Astrocyte of the spinal cord (primary cell): Measurements from ENCODE around the gene TFF2.

ENCODE experiments used
- DNase-seq: peaks from one replicate; pipeline ENCODE4 v3.0.0; 2011; ENCODE audit warnings: low read depth, low spot score
- H3K4me3 ChIP-seq: 2 replicates; pipeline ENCODE4 v1.5.1; 2011; ENCODE audit warnings: low read depth, mild to moderate bottlenecking, low read length, moderate library complexity
- CTCF ChIP-seq: IDR thresholded peaks from 2 replicates; pipeline ENCODE4 v1.5.1; 2012; ENCODE audit warnings: low read depth, mild to moderate bottlenecking, low read length, inconsistent platforms
- in situ Hi-C: cut with HindIII; loops from 2 replicates; pipeline ENCODE4 v1.10.0; 2017; ENCODE audit warnings: low sequenced_read_pairs

The TFF2 gene

DNA sequence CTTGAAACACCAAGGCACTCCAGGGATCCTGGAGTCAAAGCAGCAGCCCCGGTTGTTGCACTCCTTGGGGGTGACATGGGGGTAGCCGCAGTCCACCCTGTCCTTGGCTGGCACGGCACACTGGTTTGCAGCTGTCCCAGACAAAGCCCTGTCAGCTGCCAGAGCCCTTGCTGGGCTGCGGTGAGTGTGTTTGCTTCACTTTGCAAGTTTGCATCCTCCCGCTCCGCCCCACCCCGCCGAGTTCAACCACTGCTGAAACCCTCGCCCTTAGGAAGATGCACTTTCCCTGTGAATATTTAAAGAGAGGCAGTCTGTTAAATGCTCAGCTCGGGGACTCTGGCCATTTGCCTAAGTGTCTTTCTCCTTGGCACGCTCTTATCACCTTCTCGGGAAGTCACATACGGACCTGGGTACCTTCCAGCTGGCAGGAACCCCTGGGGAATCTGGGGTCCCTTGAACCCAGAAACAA is 37.3 kb downstream of the TFF2 start:
- in situ Hi-C loops: no loop called here
- peak; percentile 42 for DNase-seq
- no peak for TF ChIP-seq CTCF
- H3K4me3 ChIP-seq: no peak overlapping the region

DNA sequence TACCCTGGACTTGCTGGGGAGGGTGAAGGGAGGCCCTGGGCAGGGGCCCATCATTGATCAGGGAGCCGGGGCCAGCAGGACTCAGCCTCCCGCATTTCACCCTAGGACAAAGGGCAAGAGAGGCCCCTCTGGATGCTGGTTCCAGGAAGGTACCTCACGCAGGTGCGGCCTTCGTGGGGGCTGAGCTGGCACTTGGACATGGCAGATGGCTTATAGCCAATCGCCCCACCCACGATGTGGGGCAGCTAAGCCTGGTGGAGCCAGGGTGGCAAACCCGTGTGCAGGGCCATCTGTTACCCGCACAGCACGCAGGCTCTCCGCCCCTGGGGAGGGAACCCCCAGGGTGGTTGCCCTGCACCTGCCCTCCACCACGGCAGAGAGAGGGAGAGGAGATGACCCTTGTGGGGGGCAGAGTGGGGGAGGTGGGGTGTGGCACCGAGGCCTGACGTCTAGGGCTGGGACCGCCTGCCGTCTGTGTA is 38.1 kb downstream of the TFF2 start:
- no peak for DNase-seq
- TF ChIP-seq CTCF: no peak
- H3K4me3 ChIP-seq: no peak overlapping the region
- in situ Hi-C loops: no loop called here

DNA sequence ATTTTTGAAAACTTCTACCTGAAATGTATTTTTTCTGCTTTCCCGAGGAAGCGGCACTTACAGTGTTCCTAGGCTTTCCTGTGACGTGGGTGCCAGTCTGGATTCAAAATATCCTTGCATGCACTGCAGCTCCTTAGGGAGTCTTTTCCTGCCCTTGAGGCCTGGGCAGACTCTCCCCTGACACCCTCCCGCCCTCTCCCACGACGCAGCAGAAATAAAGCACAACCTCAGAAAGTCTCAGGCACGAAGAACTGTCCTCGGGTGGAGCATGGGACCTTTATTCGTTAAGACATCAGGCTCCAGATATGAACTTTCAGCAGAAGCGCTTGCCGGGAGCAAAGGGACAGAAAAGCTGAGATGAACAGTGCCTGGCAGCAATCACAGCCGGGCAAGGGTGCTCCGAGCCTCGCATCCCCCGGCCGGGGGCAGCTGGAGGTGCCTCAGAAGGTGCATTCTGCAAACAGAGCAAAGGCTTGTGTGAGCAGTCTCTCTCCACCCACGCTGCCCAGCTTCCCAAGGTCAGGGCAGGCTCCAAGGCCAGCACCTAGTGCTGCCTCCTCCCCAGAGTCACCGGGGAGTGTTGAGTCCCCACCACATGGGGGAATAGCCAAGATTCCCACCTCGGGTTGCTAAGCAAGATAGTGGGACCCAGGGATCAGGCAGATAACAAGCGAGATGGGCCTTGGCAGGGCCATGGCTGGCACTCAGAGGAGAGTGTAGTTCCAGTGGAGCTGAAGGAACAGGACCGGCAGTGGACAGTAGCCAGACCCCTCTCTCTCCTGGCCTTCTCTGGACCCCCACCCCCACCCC is 38.8 kb downstream of the TFF2 start:
- in situ Hi-C loops: no loop called here
- DNase-seq: no peak
- TF ChIP-seq CTCF: no peak
- H3K4me3 ChIP-seq: no peak overlapping the region

DNA sequence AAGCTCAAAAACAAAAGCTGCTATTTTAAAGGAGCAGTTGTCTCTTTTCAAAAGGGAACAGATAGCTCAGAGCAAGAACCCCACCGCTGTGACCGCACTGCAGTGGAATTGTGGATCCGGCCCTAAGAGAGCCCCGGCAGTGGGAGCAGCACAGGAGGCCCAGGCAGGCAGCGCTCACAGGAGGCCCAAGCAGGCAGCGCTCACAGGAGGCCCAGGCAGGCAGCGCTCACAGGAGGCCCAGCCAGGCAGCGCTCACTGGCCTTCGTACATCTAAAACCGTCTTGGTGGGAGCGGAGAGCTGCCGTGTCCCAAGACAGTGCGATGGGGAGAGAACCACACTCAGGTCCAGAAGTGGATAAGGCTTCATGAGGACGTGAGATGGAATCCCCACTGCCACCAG is 39.6 kb downstream of the TFF2 start:
- DNase-seq: no peak
- in situ Hi-C loops: no loop called here
- no peak overlapping the region for H3K4me3 ChIP-seq
- TF ChIP-seq CTCF: no peak

DNA sequence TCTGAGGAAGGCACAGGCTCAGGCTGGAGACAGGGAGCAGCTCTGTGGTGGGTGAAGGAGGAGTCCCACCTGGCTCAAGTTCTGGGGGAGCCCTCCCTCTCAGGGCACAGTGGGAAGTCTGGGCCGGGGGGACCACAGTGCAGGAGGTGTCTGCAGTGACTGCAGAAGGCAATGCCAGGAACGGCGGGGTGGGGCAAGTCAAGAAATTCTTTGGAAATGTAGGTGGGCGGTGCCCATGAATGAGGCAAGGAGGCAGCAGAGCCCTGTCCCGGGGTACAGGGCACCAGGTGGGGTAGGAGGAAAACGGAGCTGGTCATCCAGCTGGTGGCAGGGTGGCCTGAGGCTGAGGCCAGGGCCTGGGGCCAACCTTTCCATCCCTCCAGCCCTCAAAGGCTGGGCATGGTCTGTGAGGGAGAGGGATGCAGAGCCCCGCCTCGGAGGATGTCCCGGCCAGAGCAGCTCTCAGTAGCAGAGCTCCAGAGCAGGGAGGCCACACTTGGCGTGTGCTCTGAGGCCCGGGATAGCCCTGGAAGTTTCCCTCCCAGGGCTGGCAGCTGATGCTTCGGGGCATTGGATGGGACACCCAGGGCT is 40.3 kb downstream of the TFF2 start:
- TF ChIP-seq CTCF: no peak
- DNase-seq: no peak
- in situ Hi-C loops: no loop called here
- no peak overlapping the region for H3K4me3 ChIP-seq

GRCh38 chr21:42309753-42310213 is 41.0 kb downstream of the TFF2 start:
- H3K4me3 ChIP-seq: no peak overlapping the region

More at GRCh38 chr21:42309753-42310213, 41.0 kb downstream of the TFF2 start:
- in situ Hi-C loops: no loop called here
- TF ChIP-seq CTCF: peak; percentile 78
- DNase-seq: peak; percentile 4
